NCI-H1417 treated with DMSO at 0.1 percent for 48 hours (cell line): ENCODE measurements around the gene PNLIPRP3.

Experiments used
- DNase-seq: peaks from one replicate; lab custom pipeline; 2025; lab: John Stamatoyannopoulos, UW

The PNLIPRP3 gene

GRCh38 chr10:116510565-116510964 is 82.9 kb downstream of the PNLIPRP3 start:
- no peak for DNase-seq

GRCh38 chr10:116511365-116511764 is 83.7 kb downstream of the PNLIPRP3 start:
- DNase-seq: no peak

GRCh38 chr10:116521424-116522290 is 94.0 kb downstream of the PNLIPRP3 start:
- no peak for DNase-seq

- no peak for DNase-seq
Observed at GRCh38 chr10:116522803-116523381, 95.2 kb downstream of the PNLIPRP3 start.

- no peak for DNase-seq
Observed at GRCh38 chr10:116524736-116525135, 97.1 kb downstream of the PNLIPRP3 start.

- DNase-seq: no peak
Observed at GRCh38 chr10:116526219-116526618, 98.6 kb downstream of the PNLIPRP3 start.
